OCI-LY7 (cell line): ENCODE data around the gene GPR180. TPM values are rescaled to one million over a fixed set of nuclear protein-coding genes. Genes with fewer than 3 reads are reported as not detected.

Source experiments
- BruUV-seq: library from RNA; stranded (reverse); fragments of 400-500 nt; replicated peaks from 2 replicates; lab custom pipeline; 2021; lab: Mats Ljungman, UMichigan
- CTCF ChIA-PET: fragments of 300-600 bp; sonication (Branson Sonifier 250); formaldehyde crosslinking; loops from one replicate; lab custom pipeline; 2022; ENCODE audit warnings: antibody characterized with exemption; ENCODE audit not compliant: unreplicated experiment; lab: Charles Lee
- POLR2A ChIA-PET: fragments of 300-600 bp; sonication (Branson Sonifier 250); formaldehyde crosslinking; loops from one replicate; lab custom pipeline; 2022; ENCODE audit warnings: antibody characterized with exemption; lab: Charles Lee
- DNase-seq: peaks from one replicate; pipeline ENCODE4 v3.0.0-alpha.2; 2015; ENCODE audit warnings: low spot score
- H2AFZ ChIP-seq: fragments of 200-600 bp; sonication (generic), shearing (Covaris generic); 2 replicates; pipeline ENCODE4 v1.6.1; 2014; ENCODE audit warnings: mild to moderate bottlenecking, antibody characterized with exemption, low read length, moderate library complexity
- H3K27ac ChIP-seq: fragments of 200-600 bp; sonication (generic); 2 replicates; pipeline ENCODE4 v1.5.1; 2014; ENCODE audit warnings: mixed run types, low read depth, mild to moderate bottlenecking, moderate library complexity, low read length, inconsistent platforms; ENCODE audit not compliant: poor library complexity, severe bottlenecking
- H3K36me3 ChIP-seq: fragments of 200-600 bp; sonication (generic); 2 replicates; pipeline ENCODE4 v1.6.1; 2014; ENCODE audit warnings: mild to moderate bottlenecking, antibody characterized with exemption, low read length, moderate library complexity, mixed read lengths; ENCODE audit not compliant: insufficient read depth
- H3K4me1 ChIP-seq: fragments of 200-600 bp; sonication (generic); 2 replicates; pipeline ENCODE4 v1.5.1; 2014; ENCODE audit warnings: mild to moderate bottlenecking, low read length; ENCODE audit not compliant: insufficient read depth, poor library complexity, severe bottlenecking
- H3K4me2 ChIP-seq: fragments of 200-600 bp; sonication (generic); 2 replicates; pipeline ENCODE4 v1.6.1; 2014; ENCODE audit warnings: mild to moderate bottlenecking, low read length
- H3K4me3 ChIP-seq: fragments of 200-600 bp; sonication (generic); 2 replicates; pipeline ENCODE4 v1.5.1; 2014; ENCODE audit warnings: mild to moderate bottlenecking, low read depth, low read length; ENCODE audit not compliant: poor library complexity, severe bottlenecking
- H3K79me2 ChIP-seq: fragments of 200-600 bp; sonication (generic); 2 replicates; pipeline ENCODE4 v1.6.1; 2016; ENCODE audit warnings: low read depth, mild to moderate bottlenecking, low read length, moderate library complexity, mixed read lengths; ENCODE audit not compliant: insufficient read depth
- H3K9me2 ChIP-seq: fragments of 200-600 bp; sonication (generic); 2 replicates; pipeline ENCODE4 v1.6.1; 2016; ENCODE audit warnings: mild to moderate bottlenecking, low read length, mixed read lengths; ENCODE audit not compliant: insufficient read depth
- H3K9me3 ChIP-seq: fragments of 200-600 bp; sonication (generic); 2 replicates; pipeline ENCODE4 v1.6.1; 2014; ENCODE audit warnings: mild to moderate bottlenecking, mixed run types, low read length, mixed read lengths
- H4K20me1 ChIP-seq: fragments of 200-600 bp; sonication (generic); 2 replicates; pipeline ENCODE4 v1.6.1; 2014; ENCODE audit warnings: mild to moderate bottlenecking, antibody characterized with exemption, low read length, moderate library complexity, mixed read lengths; ENCODE audit not compliant: insufficient read depth
- EZH2phosphoT487 ChIP-seq: fragments of 200-600 bp; sonication (generic); IDR thresholded peaks from 2 replicates; pipeline ENCODE4 v1.6.1; 2018; ENCODE audit warnings: low read depth, borderline replicate concordance, mild to moderate bottlenecking, mixed run types, antibody characterized with exemption, low read length, moderate library complexity, mixed read lengths
- intact Hi-C: fragments of 100-400 bp; cut with micrococcal nuclease; formaldehyde crosslinking; loops from one replicate; pipeline ENCODE4 v1.10.0; 2022; ENCODE audit not compliant: unreplicated experiment
- total RNA-seq, 2 experiments: library from RNA; depleted of rRNA in 1 of 2; stranded (reverse); fragments of >200 nt in 1 of 2; shearing (Covaris generic) in 1 of 2; gene quantifications; 2 replicates each; pipeline ENCODE4 v1.2.3, GENCODE V29; 2014 to 2022
- TF ChIP-seq, protein P1 (sequence below): fragments of 200-600 bp; sonication (generic); conservative IDR thresholded peaks from 2 replicates; pipeline ENCODE4 v1.5.1; 2014; ENCODE audit warnings: mild to moderate bottlenecking, antibody characterized with exemption, low read length, moderate library complexity, mixed read lengths

Gene GPR180
- total RNA-seq, 2 experiments from 2014 or later: 3.9 to 4.1 TPM

- ChIA-PET POLR2A (no interaction called here), CTCF (no interaction called here)
- DNase-seq: no peak
- Histone ChIP-seq H3K4me1 (no peaks in the 10 kb centered on the region), H4K20me1 (no peaks in the 10 kb centered on the region), H3K4me2 (no peak overlapping the region), H3K79me2 (no peaks in the 10 kb centered on the region), H3K4me3 (no peak overlapping the region), H3K9me2 (no peaks in the 10 kb centered on the region), H3K9me3 (no peaks in the 10 kb centered on the region), H3K27ac (no peak overlapping the region), H2AFZ (no peak overlapping the region), H3K36me3 (peaks cover 47% of the 10 kb centered on the region)
- intact Hi-C loops: no loop called here
- no TSS peak for BruUV-seq
- TF ChIP-seq, protein P1, sequence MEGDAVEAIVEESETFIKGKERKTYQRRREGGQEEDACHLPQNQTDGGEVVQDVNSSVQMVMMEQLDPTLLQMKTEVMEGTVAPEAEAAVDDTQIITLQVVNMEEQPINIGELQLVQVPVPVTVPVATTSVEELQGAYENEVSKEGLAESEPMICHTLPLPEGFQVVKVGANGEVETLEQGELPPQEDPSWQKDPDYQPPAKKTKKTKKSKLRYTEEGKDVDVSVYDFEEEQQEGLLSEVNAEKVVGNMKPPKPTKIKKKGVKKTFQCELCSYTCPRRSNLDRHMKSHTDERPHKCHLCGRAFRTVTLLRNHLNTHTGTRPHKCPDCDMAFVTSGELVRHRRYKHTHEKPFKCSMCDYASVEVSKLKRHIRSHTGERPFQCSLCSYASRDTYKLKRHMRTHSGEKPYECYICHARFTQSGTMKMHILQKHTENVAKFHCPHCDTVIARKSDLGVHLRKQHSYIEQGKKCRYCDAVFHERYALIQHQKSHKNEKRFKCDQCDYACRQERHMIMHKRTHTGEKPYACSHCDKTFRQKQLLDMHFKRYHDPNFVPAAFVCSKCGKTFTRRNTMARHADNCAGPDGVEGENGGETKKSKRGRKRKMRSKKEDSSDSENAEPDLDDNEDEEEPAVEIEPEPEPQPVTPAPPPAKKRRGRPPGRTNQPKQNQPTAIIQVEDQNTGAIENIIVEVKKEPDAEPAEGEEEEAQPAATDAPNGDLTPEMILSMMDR: no peak
- no peak for TF ChIP-seq EZH2phosphoT487
Measured at GRCh38 chr13:94583926-94584325, 17.7 kb upstream of the GPR180 start.

DNA sequence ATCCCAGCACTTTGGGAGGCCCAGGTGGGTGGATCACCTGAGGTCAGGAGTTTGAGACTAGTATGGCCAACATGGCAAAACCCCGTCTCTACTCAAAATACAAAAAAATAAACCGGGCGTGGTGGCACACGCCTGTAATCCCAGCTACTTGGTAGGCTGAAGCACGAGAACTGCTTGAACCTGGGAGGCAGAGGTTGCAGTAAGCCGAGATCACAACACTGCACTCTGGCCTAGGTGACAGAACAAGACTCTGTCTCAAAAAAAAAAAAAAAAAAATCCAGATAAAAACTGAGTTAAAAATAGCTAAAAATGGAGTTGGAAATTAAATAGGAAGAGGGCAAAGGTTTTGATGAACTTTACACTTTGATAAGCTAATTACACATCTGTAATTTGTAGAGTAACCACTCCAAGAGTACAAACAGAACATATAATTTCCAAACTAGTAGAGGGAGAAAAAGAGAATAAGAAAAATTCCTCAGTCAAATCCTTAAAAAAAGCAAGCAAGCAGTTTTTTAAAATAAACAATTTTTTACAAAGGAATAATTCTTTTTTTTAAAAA lies 16.0 kb upstream of the GPR180 start:
- H3K36me3 ChIP-seq: peaks cover 37% of the 10 kb centered on the region
- H2AFZ ChIP-seq: no peak overlapping the region
- H3K79me2 ChIP-seq: no peaks in the 10 kb centered on the region
- no peak for DNase-seq
- H3K4me2 ChIP-seq: no peak overlapping the region
- intact Hi-C loops: no loop called here
- H3K27ac ChIP-seq: no peak overlapping the region
- ChIA-PET POLR2A (interaction anchor here (0.7 kb wide), 1 partner anchor 280 kb away, joined by 3 read pairs; no protein-coding TSS in a partner anchor), CTCF (interaction anchor here (0.5 kb wide), 1 partner anchor 10 kb away, joined by 3 read pairs; the partner anchor contains the start of gene TGDS)
- H3K4me1 ChIP-seq: no peaks in the 10 kb centered on the region
- no peak for TF ChIP-seq EZH2phosphoT487
- TF ChIP-seq, protein P1: no peak
- BruUV-seq: no TSS peak
- no peaks in the 10 kb centered on the region for H3K9me3 ChIP-seq
- H3K4me3 ChIP-seq: no peak overlapping the region
- no peaks in the 10 kb centered on the region for H4K20me1 ChIP-seq
- H3K9me2 ChIP-seq: no peaks in the 10 kb centered on the region

GRCh38 chr13:94586371-94586770 lies 15.3 kb upstream of the GPR180 start:
- Histone ChIP-seq H3K79me2 (no peaks in the 10 kb centered on the region), H2AFZ (no peak overlapping the region), H3K9me2 (no peaks in the 10 kb centered on the region), H3K36me3 (peaks cover 40% of the 10 kb centered on the region), H3K4me1 (no peaks in the 10 kb centered on the region), H3K27ac (no peak overlapping the region), H3K4me3 (no peak overlapping the region), H4K20me1 (no peaks in the 10 kb centered on the region), H3K4me2 (no peak overlapping the region), H3K9me3 (no peaks in the 10 kb centered on the region)
- intact Hi-C loops: no loop called here
- TF ChIP-seq, protein P1: no peak
- TF ChIP-seq EZH2phosphoT487: no peak
- POLR2A ChIA-PET: interaction anchor here (0.8 to 0.9 kb wide), 2 partner anchors 8 to 9 kb away, joined by 3 to 7 read pairs; partner anchors contain the start of gene TGDS
- no peak for DNase-seq
- no TSS peak for BruUV-seq
- CTCF ChIA-PET: interaction anchor here (0.5 kb wide), 1 partner anchor 10 kb away, joined by 3 read pairs; the partner anchor contains the start of gene TGDS
